A673 (cell line): ENCODE results near the gene LTC4S. TPM values are rescaled to one million over a fixed set of nuclear protein-coding genes. Genes with fewer than 3 reads are reported as not detected.

Source experiments
- BruUV-seq: library from RNA; stranded (reverse); fragments of 400-500 nt; replicated peaks from 2 replicates; lab custom pipeline; 2021; lab: Mats Ljungman, UMichigan
- CTCF ChIA-PET: fragments of 300-600 bp; sonication (Branson Sonifier 250); formaldehyde crosslinking; loops from one replicate; lab custom pipeline; 2022; ENCODE audit warnings: antibody characterized with exemption; lab: Charles Lee
- POLR2A ChIA-PET: fragments of 300-600 bp; sonication (Branson Sonifier 250); formaldehyde crosslinking; loops from one replicate; lab custom pipeline; 2022; ENCODE audit warnings: antibody characterized with exemption; ENCODE audit not compliant: low non-redundant PET; lab: Charles Lee
- DNase-seq: peaks from one replicate; pipeline ENCODE4 v3.0.0-alpha.2; 2015; ENCODE audit warnings: low spot score
- H3K27ac ChIP-seq: fragments of 200-600 bp; sonication (generic); 2 replicates; pipeline ENCODE4 v1.5.1; 2016; ENCODE audit warnings: mixed run types, low read depth, mild to moderate bottlenecking, mixed read lengths, antibody characterized with exemption, low read length; ENCODE audit not compliant: poor library complexity, severe bottlenecking
- H3K27me3 ChIP-seq: fragments of 200-600 bp; sonication (generic); replicated peaks from 2 replicates; pipeline ENCODE4 v1.6.1; 2017; ENCODE audit warnings: mixed run types, low read depth, mild to moderate bottlenecking, mixed read lengths, antibody characterized with exemption, low read length; ENCODE audit not compliant: insufficient read depth, poor library complexity
- H3K36me3 ChIP-seq: fragments of 200-600 bp; sonication (generic); 2 replicates; pipeline ENCODE4 v1.6.1; 2016; ENCODE audit warnings: mixed run types, mild to moderate bottlenecking, mixed read lengths, antibody characterized with exemption, low read length; ENCODE audit not compliant: insufficient read depth, poor library complexity, severe bottlenecking
- H3K4me1 ChIP-seq: fragments of 200-600 bp; sonication (generic); 2 replicates; pipeline ENCODE4 v1.6.1; 2017; ENCODE audit warnings: mixed run types, mild to moderate bottlenecking, mixed read lengths, antibody characterized with exemption, low read length; ENCODE audit not compliant: insufficient read depth, poor library complexity, severe bottlenecking
- H3K4me3 ChIP-seq: fragments of 200-600 bp; sonication (generic); 2 replicates; pipeline ENCODE4 v1.5.1; 2016; ENCODE audit warnings: low read depth, mixed run types, mild to moderate bottlenecking, mixed read lengths, low read length; ENCODE audit not compliant: poor library complexity, severe bottlenecking
- H3K9me3 ChIP-seq: fragments of 200-600 bp; sonication (generic); 2 replicates; pipeline ENCODE4 v1.6.1; 2016; ENCODE audit warnings: mixed run types, low read depth, mild to moderate bottlenecking, mixed read lengths, antibody characterized with exemption, low read length; ENCODE audit not compliant: poor library complexity, severe bottlenecking
- EZH2 ChIP-seq: fragments of 200-600 bp; sonication (generic); IDR thresholded peaks from 2 replicates; pipeline ENCODE4 v1.6.1; 2017; ENCODE audit warnings: borderline replicate concordance, low read depth, mild to moderate bottlenecking, mixed read lengths, antibody characterized with exemption, low read length; ENCODE audit not compliant: poor library complexity, severe bottlenecking
- intact Hi-C: fragments of 100-400 bp; cut with micrococcal nuclease; formaldehyde crosslinking; loops from one replicate; pipeline ENCODE4 v1.10.0; 2022; ENCODE audit not compliant: unreplicated experiment
- total RNA-seq: library from RNA; stranded (reverse); gene quantifications from 2 replicates; pipeline ENCODE4 v1.2.3, GENCODE V29; 2021
- TF ChIP-seq, protein P1 (sequence below): fragments of 300-800, 200-600 bp; sonication (generic); conservative IDR thresholded peaks from 2 replicates; pipeline ENCODE4 v1.5.1; 2017; ENCODE audit warnings: low read depth, mild to moderate bottlenecking, antibody characterized with exemption, low read length, moderate library complexity, mixed read lengths

LTC4S gene
- total RNA-seq, 1 experiment from 2014 or later: 0.58 TPM

DNA sequence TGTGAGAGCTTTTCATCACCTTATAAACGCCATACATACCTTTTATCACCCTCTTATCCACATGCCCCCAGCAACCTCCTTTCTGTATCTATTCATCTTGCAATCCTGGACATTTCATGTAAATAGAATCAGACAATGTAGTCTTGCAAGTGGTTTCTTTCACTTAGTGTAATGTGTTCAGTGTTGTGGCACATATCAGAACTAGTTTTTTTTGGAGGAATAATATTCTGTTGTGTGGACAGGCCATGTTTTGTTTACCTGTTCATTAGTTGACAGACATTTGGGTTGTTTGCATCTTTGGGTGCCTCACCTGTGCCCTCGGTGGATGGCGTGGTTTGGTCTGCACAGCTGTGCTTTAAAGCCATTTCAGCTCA lies 28.3 kb downstream of the LTC4S start:
- BruUV-seq: TSS peak; percentile 67
- peaks cover 36% of the 10 kb centered on the region for H3K36me3 ChIP-seq
- POLR2A ChIA-PET: interaction anchor here (0.8 kb wide), 1 partner anchor 199 kb away, joined by 3 read pairs; the partner anchor contains the start of gene HNRNPH1
- peaks cover 16% of the 10 kb centered on the region for H3K4me1 ChIP-seq
- CTCF ChIA-PET: no interaction called here
- H3K4me3 ChIP-seq: peak overlapping the region; percentile 88
- H3K27me3 ChIP-seq: no peaks in the 10 kb centered on the region
- H3K27ac ChIP-seq: no peak overlapping the region
- intact Hi-C loops: loop anchor here (5.0 kb wide), 1 partner anchor 85 kb away; the partner anchor contains the start of gene TBC1D9B
- no peak for TF ChIP-seq EZH2
- TF ChIP-seq, protein P1, sequence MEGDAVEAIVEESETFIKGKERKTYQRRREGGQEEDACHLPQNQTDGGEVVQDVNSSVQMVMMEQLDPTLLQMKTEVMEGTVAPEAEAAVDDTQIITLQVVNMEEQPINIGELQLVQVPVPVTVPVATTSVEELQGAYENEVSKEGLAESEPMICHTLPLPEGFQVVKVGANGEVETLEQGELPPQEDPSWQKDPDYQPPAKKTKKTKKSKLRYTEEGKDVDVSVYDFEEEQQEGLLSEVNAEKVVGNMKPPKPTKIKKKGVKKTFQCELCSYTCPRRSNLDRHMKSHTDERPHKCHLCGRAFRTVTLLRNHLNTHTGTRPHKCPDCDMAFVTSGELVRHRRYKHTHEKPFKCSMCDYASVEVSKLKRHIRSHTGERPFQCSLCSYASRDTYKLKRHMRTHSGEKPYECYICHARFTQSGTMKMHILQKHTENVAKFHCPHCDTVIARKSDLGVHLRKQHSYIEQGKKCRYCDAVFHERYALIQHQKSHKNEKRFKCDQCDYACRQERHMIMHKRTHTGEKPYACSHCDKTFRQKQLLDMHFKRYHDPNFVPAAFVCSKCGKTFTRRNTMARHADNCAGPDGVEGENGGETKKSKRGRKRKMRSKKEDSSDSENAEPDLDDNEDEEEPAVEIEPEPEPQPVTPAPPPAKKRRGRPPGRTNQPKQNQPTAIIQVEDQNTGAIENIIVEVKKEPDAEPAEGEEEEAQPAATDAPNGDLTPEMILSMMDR: no peak
- no peaks in the 10 kb centered on the region for H3K9me3 ChIP-seq
- no peak for DNase-seq

DNA sequence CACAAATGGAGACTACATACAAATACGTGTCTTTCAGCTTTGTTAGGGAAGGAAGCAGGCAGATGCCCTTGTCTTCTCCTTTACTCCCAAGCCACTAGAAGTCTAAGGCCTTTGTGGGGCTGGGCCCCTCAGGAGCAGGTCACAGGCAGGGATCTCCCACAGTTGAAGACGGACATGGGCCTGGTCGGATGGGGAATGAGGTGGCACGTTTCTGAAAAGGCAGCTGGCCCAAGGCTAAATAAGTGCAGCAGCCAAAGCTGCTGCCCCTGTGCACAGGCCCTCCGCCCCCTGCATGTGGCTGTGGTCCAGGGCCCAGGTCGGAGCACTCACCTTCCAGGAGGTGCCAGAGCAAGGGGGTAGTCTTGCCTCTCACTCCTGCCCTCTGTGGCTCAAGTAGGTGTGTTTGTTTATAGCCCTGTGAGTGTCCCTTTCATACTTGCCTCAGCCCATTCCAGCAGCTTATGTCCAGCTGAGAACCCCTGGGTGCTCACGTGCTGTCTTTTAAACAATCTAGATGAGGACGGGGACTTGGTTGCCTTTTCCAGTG lies 28.7 kb downstream of the LTC4S start:
- Histone ChIP-seq H3K4me3 (peak overlapping the region; percentile 88), H3K27ac (no peak overlapping the region), H3K9me3 (no peaks in the 10 kb centered on the region), H3K4me1 (peaks cover 16% of the 10 kb centered on the region), H3K36me3 (peaks cover 36% of the 10 kb centered on the region), H3K27me3 (no peaks in the 10 kb centered on the region)
- ChIA-PET POLR2A (interaction anchor here (0.8 kb wide), 1 partner anchor 199 kb away, joined by 3 read pairs; the partner anchor contains the start of gene HNRNPH1), CTCF (no interaction called here)
- TF ChIP-seq, protein P1: no peak
- no TSS peak for BruUV-seq
- intact Hi-C loops: loop anchor here (5.0 kb wide), 1 partner anchor 85 kb away; the partner anchor contains the start of gene TBC1D9B
- DNase-seq: no peak

DNA sequence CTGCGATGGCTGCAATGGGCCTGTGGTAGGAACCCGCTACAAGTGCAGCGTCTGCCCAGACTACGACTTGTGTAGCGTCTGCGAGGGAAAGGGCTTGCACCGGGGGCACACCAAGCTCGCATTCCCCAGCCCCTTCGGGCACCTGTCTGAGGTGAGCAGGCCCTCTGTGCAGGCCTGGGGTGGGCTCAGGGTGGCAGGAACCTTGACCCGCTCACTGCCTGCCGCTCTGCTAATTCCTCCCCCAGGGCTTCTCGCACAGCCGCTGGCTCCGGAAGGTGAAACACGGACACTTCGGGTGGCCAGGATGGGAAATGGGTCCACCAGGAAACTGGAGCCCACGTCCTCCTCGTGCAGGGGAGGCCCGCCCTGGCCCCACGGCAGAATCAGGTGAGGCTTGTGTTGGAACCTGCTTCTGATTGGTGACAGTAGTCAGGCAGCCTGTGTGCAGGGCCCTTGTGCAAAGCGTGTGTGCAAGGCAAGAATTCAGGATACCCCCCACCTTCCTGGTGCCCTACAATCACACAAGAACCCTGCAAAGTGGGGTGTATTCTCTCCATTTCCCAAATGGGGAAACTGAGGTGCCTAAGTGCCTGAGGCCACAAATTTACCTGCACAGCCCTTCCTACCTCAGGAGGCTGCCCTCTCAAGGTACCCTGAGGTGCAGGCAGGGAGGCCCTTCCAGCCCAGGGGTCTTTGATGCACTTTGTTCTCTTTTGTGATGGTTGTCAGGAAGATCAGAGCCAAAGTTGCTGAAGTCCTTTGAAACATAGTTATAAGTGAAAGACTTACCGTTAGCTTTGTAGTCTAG lies 30.4 kb downstream of the LTC4S start:
- Histone ChIP-seq H3K27me3 (no peaks in the 10 kb centered on the region), H3K36me3 (peaks cover 43% of the 10 kb centered on the region), H3K4me3 (no peak overlapping the region), H3K27ac (no peak overlapping the region), H3K9me3 (no peaks in the 10 kb centered on the region), H3K4me1 (peaks cover 16% of the 10 kb centered on the region)
- ChIA-PET CTCF (no interaction called here), POLR2A (no interaction called here)
- TF ChIP-seq, protein P1: no peak
- no peak for TF ChIP-seq EZH2
- BruUV-seq: no TSS peak
- no peak for DNase-seq
- intact Hi-C loops: loop anchor here (5.0 kb wide), 1 partner anchor 83 kb away; the partner anchor contains the start of gene TBC1D9B
